Measurements from ENCODE around the gene LRCH3.

DNA sequence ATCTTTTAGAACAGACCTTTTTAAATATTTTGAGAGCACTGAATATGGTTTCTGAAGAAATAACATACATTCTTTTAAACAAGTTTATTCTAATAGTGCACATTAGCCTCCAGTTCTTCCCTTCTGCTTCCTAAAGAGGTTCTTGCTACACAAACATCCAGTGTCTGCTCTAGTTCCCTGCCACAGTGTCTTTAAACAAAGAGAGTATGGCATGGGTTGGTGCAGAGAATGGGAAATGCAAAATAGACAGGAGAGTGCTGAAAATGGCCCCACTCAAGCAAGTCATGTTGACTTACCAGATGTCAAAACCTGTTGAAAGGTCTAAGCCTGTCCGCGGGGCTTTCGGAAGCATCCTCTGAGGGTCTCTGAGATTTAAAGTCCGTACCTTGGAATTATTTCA lies 86.8 kb downstream of the LRCH3 start:
- TF ChIP-seq FOXK2 (IDR thresholded peaks at IDR 0.05) (no peak), SP1 (IDR thresholded peaks at IDR 0.05) (no peak), FOXM1 (IDR thresholded peaks at IDR 0.05; ENCODE audit: borderline replicate concordance) (no peak), CTBP1 (IDR thresholded peaks at IDR 0.05; ENCODE audit: borderline replicate concordance) (no peak), TARDBP (IDR thresholded peaks at IDR 0.05) (no peak), HDGF (IDR thresholded peaks at IDR 0.05; ENCODE audit: borderline replicate concordance) (no peak), SUZ12 (IDR thresholded peaks at IDR 0.05) (no peak), FOXA1 (IDR thresholded peaks at IDR 0.05) (no peak), ELF4 (IDR thresholded peaks at IDR 0.05) (no peak), L3MBTL2 (conservative IDR thresholded peaks at IDR 0.05) (no peak), ARNT (IDR thresholded peaks at IDR 0.05) (no peak)
- TF ChIP-seq, protein P1, sequence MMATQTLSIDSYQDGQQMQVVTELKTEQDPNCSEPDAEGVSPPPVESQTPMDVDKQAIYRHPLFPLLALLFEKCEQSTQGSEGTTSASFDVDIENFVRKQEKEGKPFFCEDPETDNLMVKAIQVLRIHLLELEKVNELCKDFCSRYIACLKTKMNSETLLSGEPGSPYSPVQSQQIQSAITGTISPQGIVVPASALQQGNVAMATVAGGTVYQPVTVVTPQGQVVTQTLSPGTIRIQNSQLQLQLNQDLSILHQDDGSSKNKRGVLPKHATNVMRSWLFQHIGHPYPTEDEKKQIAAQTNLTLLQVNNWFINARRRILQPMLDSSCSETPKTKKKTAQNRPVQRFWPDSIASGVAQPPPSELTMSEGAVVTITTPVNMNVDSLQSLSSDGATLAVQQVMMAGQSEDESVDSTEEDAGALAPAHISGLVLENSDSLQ (IDR thresholded peaks at IDR 0.05), result no peak
